Activated T-helper 1 cell treated with anti-CD3 and anti-CD28 coated beads, Interleukin-2, amount 50 U/mL, for 16 hours (primary cell): ENCODE data around the gene ISLR.

Source experiments
- DNase-seq, 2 donors: peaks; one replicate each; pipeline ENCODE4 v3.0.0-alpha.2; 2020; ENCODE audit warnings: low read depth in 1 of 2, low spot score in 1 of 2

ISLR gene

DNA sequence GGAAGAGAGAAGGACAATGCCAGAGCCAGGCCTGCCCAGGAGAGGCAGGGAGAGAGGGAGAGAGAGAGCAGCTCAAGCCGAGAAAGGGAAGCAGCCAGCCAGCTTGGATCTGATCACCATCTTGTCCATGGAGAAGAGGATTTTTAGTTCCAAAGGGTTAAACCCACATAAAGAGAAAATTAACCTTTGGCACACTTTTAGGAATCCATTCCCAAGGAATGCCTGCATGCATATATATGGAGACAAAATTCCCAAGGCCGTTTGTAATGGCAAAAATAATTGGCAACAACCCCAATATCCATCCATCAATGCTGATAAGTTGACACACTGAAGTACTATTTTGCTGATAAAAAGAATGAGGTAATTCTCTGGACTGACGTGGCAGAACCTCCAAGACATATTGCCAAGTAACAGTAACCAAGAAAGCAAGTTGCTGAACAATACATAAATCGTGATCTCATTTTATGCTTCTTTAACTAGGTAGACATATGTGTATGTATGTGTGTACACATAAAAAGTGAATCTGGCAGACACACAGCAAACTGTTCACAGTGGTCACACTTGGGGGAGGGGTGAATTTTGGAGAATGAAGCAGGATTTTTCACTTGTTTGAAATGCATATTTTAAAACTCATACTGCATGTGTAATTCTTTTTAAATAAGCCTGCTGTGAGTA lies 36.6 kb downstream of the ISLR start:
- DNase-seq = no peak

DNA sequence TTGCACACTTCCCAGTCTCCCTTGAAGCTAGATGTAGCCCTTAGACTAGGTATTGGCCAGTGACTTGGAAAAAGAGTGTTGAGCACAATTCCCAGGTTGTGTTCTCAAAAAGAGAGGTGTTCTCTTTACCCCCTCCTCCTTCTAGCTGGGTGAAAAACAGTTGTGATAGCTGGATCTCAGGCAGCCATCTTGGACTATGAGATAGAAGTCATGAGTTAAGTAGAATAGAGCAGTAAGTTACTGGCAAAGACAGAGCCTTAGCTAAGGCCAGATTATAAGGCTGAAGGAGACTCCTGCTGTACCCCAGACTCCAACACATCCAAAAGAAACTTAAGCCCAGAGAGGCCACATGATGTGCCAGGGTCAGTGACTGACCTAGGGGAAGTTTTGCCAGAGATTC lies 37.2 kb downstream of the ISLR start:
- no peak for DNase-seq

DNA sequence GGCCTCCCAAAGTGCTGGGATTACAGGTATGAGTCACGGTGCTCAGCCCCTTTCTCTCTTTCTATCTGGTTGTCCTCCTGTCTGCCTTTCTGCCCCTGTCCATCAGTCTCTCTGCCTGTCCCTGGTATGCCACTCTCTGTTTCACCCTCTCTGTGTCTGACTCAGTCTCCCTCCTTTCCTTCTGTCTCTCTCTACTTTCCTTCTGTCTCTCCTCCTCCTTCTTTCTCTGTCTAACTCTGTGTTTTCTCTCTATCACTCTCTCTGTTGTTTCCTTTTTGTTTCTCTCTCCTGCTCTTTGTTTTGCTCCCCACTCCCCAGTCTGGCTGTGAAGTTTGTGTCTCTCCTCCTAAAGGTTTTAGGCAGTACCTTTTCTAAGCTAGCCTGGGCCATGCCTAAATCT lies 38.1 kb downstream of the ISLR start:
- no peak for DNase-seq

DNA sequence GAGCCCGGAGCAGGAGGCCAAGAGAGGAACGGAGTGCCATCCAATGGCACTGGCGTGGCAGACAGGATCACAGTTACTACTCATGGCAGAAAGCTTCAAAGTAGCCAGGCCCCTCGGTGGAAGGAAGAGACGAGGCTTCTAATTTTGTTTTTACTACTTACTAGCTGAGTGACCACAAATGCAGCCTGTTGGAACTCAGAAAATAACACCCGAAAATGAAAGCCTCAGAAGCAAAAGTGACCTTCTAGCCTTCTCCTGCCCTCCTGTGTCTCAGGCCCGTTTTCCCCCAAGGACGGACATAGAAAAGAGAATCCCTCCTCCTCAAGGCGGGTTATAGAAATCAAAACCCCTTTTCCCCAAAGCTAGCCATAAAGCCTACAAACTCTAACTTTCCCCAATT lies 39.0 kb downstream of the ISLR start:
- no peak for DNase-seq

DNA sequence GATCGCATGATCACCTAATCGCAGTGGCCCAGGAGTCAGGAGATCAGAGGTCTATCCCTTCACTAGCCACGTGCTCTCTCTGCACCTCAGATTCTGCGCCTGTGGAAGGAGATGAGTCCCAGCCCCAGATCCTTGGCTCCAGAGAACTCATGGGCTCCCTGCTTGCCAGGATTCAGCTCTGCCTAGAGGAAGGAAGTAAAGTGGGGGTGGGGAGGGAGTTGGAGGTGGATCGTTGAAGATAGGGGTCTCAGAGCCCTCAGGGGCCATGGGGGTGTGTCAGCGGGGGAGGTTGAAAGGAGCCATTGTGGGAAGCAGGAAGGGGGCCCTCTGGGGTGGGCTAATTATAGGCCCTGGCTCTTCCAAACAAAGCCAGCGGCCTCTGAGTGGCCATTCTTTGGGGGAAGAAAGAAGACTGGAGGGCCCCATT lies 40.4 kb downstream of the ISLR start:
- DNase-seq = no peak

- no peak for DNase-seq
These were observed 41.0 kb downstream of the ISLR start for GRCh38 chr15:74214324-74215021.

- DNase-seq = no peak
These were observed 42.4 kb downstream of the ISLR start for GRCh38 chr15:74215958-74216357.

DNA sequence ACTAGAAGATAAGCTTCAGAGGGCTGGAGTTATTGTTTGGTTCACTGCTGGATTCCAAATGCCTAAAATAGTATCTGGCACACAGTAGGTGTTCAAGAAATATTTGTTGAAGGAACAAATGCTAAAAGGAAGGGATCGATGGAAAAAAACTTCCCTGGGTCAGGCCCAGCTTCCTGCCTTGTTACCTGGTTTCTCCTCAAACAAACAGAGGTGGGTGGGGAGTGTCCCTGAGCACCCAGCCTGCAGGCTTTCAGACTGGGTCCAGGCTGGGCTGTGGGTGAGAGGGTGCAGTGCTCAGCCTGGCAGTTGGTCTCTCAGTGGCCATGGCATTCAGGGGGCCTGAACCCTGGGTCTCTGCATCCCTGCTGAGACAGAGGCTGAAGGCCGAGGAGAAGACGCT lies 43.4 kb downstream of the ISLR start:
- DNase-seq = no peak

GRCh38 chr15:74217907-74218885 lies 44.7 kb downstream of the ISLR start:
- DNase-seq = no peak

- no peak for DNase-seq
These were observed 47.2 kb downstream of the ISLR start for GRCh38 chr15:74220475-74221248.

DNA sequence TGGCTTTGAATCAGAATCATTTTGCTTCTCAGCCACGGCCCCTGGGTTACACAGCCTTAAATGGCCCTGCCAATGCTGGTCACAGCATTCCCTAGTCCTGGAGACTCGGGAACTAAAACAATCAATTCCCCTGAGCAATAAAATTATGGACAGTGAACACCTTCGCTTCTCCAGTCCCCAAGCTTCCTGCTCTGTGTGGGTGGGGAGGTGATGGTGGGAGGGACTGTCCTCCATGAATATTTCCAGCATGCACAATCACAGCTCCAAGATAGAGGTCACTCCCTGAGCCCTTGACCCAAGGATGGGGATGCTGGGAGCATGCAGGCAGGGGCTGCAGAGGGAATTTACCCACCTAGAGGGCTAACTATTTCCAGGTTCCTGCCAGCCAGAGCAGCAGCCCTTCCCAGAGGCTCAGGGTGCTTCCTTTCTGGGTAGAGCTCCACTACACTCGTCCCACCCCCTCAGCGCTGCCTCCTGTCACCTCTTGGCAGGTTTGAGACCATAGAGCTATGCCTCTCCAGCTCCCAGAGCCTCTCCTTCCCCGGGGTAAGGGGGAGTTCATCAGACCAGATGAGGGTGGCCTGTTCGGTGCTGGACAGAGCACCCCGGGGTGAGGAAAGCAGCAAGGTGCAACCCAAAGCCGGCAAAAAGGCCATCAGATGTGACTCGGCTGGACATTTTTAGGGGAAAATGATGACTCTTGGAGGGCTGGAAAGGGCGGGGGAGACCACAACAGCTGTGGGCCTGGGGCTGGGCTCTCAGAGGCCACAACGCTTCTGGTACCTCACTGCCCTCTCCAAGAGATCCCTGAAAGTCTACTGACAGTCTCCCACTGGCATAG lies 48.1 kb downstream of the ISLR start:
- no peak for DNase-seq

DNA sequence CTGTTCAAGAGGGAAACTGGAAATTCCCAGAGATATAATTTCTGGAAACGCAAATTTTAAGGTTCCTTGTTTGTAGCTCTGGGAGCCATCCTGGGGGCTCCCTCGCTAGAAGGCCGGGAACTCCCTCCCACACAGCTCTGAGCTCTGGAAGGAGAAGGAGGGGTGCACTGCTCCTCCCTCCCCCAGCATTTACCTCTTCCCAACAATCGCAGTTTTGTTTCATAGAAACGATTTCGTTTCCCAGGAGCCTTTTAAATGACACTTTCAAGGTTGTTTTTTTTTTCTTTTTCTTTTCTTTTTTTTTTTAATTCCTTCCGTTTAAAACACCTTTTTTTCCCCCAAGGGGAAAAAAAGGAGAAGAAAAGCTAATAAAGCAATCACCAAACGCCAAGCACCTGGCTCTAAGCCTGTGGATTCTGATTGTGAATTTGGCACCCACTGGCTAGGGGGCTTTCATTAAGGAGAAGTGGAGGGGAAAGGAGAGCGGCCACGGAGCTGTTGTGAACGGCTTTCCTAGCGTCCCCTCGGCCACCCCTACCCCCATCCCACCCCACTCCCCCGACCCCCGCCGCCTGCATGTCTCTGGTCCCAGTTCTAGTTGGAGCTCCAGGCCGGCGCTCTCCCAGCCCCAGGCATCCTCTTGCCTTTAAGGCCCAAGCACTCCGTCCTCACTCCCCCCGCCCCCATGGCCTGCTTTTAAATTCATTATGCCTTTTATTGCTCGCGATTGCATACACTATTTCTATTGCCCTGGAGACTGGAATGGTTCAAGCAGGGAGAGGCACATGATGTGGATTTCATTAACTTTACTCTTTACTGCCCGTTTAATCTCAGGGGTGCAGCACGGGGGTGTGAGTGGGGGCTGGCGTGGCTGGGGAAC lies 49.0 kb downstream of the ISLR start:
- no peak for DNase-seq

- no peak for DNase-seq
These were observed 52.4 kb downstream of the ISLR start for GRCh38 chr15:74225928-74226327.
